Measurements from ENCODE around the gene WASF1.

WASF1 gene

GRCh38 chr6:110095935-110096334, 83.5 kb downstream of the WASF1 start:
- TF ChIP-seq CTCF (IDR thresholded peaks at IDR 0.05; ENCODE audit: low read length, missing control alignments), result no peak
- DNase-seq (ENCODE audit: low read depth), result peak; percentile 10
- H3K4me3 ChIP-seq (replicated peaks; ENCODE audit: low read depth, low read length), result no peak overlapping the region

- peak; percentile 80 for DNase-seq (ENCODE audit: low read depth)
- H3K4me3 ChIP-seq (replicated peaks; ENCODE audit: low read depth, low read length), result no peak overlapping the region
- no peak for TF ChIP-seq CTCF (IDR thresholded peaks at IDR 0.05; ENCODE audit: low read length, missing control alignments)
Observed at GRCh38 chr6:110095101-110095500, 84.4 kb downstream of the WASF1 start.

GRCh38 chr6:110093981-110094380, 85.5 kb downstream of the WASF1 start:
- no peak for DNase-seq (ENCODE audit: low read depth)
- TF ChIP-seq CTCF (IDR thresholded peaks at IDR 0.05; ENCODE audit: low read length, missing control alignments), result no peak
- no peak overlapping the region for H3K4me3 ChIP-seq (replicated peaks; ENCODE audit: low read depth, low read length)

GRCh38 chr6:110090876-110091275, 88.6 kb downstream of the WASF1 start:
- H3K4me3 ChIP-seq (replicated peaks; ENCODE audit: low read depth, low read length), result no peak overlapping the region
- no peak for TF ChIP-seq CTCF (IDR thresholded peaks at IDR 0.05; ENCODE audit: low read length, missing control alignments)
- no peak for DNase-seq (ENCODE audit: low read depth)

- no peak for TF ChIP-seq CTCF (IDR thresholded peaks at IDR 0.05; ENCODE audit: low read length, missing control alignments)
- H3K4me3 ChIP-seq (replicated peaks; ENCODE audit: low read depth, low read length), result no peak overlapping the region
- no peak for DNase-seq (ENCODE audit: low read depth)
Observed at GRCh38 chr6:110089323-110089722, 90.1 kb downstream of the WASF1 start.

- TF ChIP-seq CTCF (IDR thresholded peaks at IDR 0.05; ENCODE audit: low read length, missing control alignments), result no peak
- no peak for DNase-seq (ENCODE audit: low read depth)
Observed at GRCh38 chr6:110085285-110085684, 94.2 kb downstream of the WASF1 start.

GRCh38 chr6:110083875-110084585, 95.4 kb downstream of the WASF1 start:
- no peak for TF ChIP-seq CTCF (IDR thresholded peaks at IDR 0.05; ENCODE audit: low read length, missing control alignments)
- no peak for DNase-seq (ENCODE audit: low read depth)
- no peak overlapping the region for H3K4me3 ChIP-seq (replicated peaks; ENCODE audit: low read depth, low read length)

More at GRCh38 chr6:110085285-110085684, 94.2 kb downstream of the WASF1 start:
- H3K4me3 ChIP-seq (replicated peaks; ENCODE audit: low read depth, low read length), result no peak overlapping the region

All from fibroblast of pulmonary artery (primary cell).